Measurements from ENCODE around the gene EIF2B4.

DNA sequence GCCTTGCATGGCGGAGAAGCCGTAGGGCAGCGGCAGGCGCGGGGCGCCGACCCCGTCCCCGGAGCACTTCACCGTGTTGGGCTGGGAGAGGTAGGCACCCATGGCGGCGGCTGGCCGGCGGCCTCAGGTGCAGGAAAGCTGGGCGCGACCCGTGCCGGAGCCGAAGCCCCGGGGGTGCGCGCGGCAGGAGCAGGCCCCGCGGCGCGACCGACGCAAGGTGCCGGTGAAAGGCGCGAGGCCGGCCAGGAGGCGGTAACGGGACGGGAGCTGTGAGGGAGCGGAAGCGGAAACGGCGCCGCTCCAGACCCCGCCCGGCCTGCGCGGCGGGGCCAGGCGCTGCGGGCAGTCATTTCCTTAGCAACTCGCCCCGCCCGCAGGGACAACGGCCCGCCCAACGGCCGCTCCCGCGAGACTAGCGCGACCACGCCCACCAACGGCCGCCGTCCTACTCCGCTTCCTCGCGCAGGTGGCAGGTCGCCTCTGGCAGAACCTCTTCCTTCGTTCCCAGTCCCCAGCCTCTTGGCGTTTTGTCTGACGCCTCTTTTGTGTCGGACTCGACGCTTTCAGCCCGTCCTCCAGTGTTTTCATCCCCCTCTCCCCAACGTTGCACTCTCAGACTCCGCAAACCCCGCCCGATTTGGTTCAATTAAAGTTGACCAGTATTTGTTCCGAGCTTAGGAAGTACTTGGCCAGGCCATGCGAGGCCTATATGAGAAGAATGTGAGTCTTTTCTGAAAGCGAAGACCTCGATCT lies 39.4 kb upstream of the EIF2B4 start, which contains the start of gene PPM1G:
- TF ChIP-seq JUND (IDR thresholded peaks at IDR 0.05) (no peak), SP1 (IDR thresholded peaks at IDR 0.05) (peak; percentile 59), TAF1 (conservative IDR thresholded peaks at IDR 0.05) (no peak), RAD21 (IDR thresholded peaks at IDR 0.05) (no peak)
- TF ChIP-seq, protein P1, sequence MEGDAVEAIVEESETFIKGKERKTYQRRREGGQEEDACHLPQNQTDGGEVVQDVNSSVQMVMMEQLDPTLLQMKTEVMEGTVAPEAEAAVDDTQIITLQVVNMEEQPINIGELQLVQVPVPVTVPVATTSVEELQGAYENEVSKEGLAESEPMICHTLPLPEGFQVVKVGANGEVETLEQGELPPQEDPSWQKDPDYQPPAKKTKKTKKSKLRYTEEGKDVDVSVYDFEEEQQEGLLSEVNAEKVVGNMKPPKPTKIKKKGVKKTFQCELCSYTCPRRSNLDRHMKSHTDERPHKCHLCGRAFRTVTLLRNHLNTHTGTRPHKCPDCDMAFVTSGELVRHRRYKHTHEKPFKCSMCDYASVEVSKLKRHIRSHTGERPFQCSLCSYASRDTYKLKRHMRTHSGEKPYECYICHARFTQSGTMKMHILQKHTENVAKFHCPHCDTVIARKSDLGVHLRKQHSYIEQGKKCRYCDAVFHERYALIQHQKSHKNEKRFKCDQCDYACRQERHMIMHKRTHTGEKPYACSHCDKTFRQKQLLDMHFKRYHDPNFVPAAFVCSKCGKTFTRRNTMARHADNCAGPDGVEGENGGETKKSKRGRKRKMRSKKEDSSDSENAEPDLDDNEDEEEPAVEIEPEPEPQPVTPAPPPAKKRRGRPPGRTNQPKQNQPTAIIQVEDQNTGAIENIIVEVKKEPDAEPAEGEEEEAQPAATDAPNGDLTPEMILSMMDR (IDR thresholded peaks at IDR 0.05; ENCODE audit: low read depth, low read length, missing input control), result no peak
- TF ChIP-seq, protein P2, sequence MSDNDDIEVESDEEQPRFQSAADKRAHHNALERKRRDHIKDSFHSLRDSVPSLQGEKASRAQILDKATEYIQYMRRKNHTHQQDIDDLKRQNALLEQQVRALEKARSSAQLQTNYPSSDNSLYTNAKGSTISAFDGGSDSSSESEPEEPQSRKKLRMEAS (IDR thresholded peaks at IDR 0.05), result peak; percentile 92
- TF ChIP-seq, protein P3, sequence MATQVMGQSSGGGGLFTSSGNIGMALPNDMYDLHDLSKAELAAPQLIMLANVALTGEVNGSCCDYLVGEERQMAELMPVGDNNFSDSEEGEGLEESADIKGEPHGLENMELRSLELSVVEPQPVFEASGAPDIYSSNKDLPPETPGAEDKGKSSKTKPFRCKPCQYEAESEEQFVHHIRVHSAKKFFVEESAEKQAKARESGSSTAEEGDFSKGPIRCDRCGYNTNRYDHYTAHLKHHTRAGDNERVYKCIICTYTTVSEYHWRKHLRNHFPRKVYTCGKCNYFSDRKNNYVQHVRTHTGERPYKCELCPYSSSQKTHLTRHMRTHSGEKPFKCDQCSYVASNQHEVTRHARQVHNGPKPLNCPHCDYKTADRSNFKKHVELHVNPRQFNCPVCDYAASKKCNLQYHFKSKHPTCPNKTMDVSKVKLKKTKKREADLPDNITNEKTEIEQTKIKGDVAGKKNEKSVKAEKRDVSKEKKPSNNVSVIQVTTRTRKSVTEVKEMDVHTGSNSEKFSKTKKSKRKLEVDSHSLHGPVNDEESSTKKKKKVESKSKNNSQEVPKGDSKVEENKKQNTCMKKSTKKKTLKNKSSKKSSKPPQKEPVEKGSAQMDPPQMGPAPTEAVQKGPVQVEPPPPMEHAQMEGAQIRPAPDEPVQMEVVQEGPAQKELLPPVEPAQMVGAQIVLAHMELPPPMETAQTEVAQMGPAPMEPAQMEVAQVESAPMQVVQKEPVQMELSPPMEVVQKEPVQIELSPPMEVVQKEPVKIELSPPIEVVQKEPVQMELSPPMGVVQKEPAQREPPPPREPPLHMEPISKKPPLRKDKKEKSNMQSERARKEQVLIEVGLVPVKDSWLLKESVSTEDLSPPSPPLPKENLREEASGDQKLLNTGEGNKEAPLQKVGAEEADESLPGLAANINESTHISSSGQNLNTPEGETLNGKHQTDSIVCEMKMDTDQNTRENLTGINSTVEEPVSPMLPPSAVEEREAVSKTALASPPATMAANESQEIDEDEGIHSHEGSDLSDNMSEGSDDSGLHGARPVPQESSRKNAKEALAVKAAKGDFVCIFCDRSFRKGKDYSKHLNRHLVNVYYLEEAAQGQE (IDR thresholded peaks at IDR 0.05), result peak; percentile 48
